Measurements from ENCODE around the gene FAM171A1.

Gene FAM171A1

GRCh38 chr10:15265056-15265455 is 106.0 kb downstream of the FAM171A1 start:
- Histone ChIP-seq H3K36me3 (ENCODE audit: insufficient read depth, low read length) (0 out of 2 replicates have a peak, but pooled peaks cover 2% of the 10 kb centered on the region), H3K4me1 (ENCODE audit: control insufficient read depth, insufficient read depth, low read length, unreplicated experiment) (no peaks in the 10 kb centered on the region), H3K4me3 (ENCODE audit: low read depth, low read length) (no peak overlapping the region), H3K27me3 (ENCODE audit: insufficient read depth, low read length) (no peaks in the 10 kb centered on the region), H2AFZ (ENCODE audit: low read length, unreplicated experiment) (no peak overlapping the region), H3K79me2 (ENCODE audit: control insufficient read depth, insufficient read depth, low read length, unreplicated experiment) (no peaks in the 10 kb centered on the region), H3K27ac (ENCODE audit: low read depth, low read length) (no peak overlapping the region)

- H3K4me3 ChIP-seq (ENCODE audit: low read depth, low read length): no peak overlapping the region
- no peaks in the 10 kb centered on the region for H3K27me3 ChIP-seq (ENCODE audit: insufficient read depth, low read length)
- H2AFZ ChIP-seq (ENCODE audit: low read length, unreplicated experiment): no peak overlapping the region
- no peaks in the 10 kb centered on the region for H3K79me2 ChIP-seq (ENCODE audit: control insufficient read depth, insufficient read depth, low read length, unreplicated experiment)
- no peaks in the 10 kb centered on the region for H3K36me3 ChIP-seq (ENCODE audit: insufficient read depth, low read length)
- H3K27ac ChIP-seq (ENCODE audit: low read depth, low read length): no peak overlapping the region
- H3K4me1 ChIP-seq (ENCODE audit: control insufficient read depth, insufficient read depth, low read length, unreplicated experiment): no peaks in the 10 kb centered on the region
These were observed 107.3 kb downstream of the FAM171A1 start for GRCh38 chr10:15263657-15264323.

DNA sequence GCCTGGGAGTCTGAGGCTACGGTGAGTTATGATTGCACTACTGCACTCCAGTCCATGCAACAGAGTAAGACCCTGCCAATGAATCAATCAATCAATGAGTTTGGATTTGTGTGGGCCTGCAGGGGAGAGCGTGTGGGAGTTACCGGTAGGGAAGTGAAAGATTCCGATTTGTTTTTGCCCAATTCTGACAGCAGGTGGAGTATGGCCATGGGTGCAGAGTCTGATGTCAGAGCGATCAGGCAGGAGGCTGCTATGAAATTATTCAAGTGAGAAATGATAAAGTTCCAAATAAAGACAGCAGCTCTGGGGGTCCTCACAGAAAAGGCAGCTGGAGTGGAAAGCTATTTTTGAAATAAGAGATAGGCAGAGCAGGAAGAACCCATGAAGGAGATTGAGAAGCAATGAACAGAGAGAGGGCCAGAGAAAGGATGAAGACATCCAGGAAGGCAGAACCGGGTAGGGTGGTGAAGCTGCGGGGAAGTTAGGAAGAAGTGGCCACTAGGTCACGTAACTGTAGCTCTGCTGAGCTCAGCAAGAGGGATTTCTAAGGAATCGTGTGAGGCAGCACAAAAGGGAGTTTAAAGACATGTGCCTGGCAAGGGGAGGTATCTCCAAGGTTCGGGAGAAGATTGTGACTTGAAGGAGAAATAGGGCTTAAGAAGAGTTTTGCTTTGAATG is 108.9 kb downstream of the FAM171A1 start:
- no peak overlapping the region for H2AFZ ChIP-seq (ENCODE audit: low read length, unreplicated experiment)
- no peaks in the 10 kb centered on the region for H3K4me1 ChIP-seq (ENCODE audit: control insufficient read depth, insufficient read depth, low read length, unreplicated experiment)
- H3K36me3 ChIP-seq (ENCODE audit: insufficient read depth, low read length): no peaks in the 10 kb centered on the region
- H3K79me2 ChIP-seq (ENCODE audit: control insufficient read depth, insufficient read depth, low read length, unreplicated experiment): no peaks in the 10 kb centered on the region
- H3K4me3 ChIP-seq (ENCODE audit: low read depth, low read length): no peak overlapping the region
- H3K27ac ChIP-seq (ENCODE audit: low read depth, low read length): no peak overlapping the region
- no peaks in the 10 kb centered on the region for H3K27me3 ChIP-seq (ENCODE audit: insufficient read depth, low read length)

GRCh38 chr10:15259136-15259535 is 112.0 kb downstream of the FAM171A1 start:
- Histone ChIP-seq H2AFZ (ENCODE audit: low read length, unreplicated experiment) (no peak overlapping the region), H3K4me3 (ENCODE audit: low read depth, low read length) (no peak overlapping the region), H3K79me2 (ENCODE audit: control insufficient read depth, insufficient read depth, low read length, unreplicated experiment) (no peaks in the 10 kb centered on the region), H3K4me1 (ENCODE audit: control insufficient read depth, insufficient read depth, low read length, unreplicated experiment) (no peaks in the 10 kb centered on the region), H3K27me3 (ENCODE audit: insufficient read depth, low read length) (no peaks in the 10 kb centered on the region), H3K27ac (ENCODE audit: low read depth, low read length) (no peak overlapping the region), H3K36me3 (ENCODE audit: insufficient read depth, low read length) (no peaks in the 10 kb centered on the region)

DNA sequence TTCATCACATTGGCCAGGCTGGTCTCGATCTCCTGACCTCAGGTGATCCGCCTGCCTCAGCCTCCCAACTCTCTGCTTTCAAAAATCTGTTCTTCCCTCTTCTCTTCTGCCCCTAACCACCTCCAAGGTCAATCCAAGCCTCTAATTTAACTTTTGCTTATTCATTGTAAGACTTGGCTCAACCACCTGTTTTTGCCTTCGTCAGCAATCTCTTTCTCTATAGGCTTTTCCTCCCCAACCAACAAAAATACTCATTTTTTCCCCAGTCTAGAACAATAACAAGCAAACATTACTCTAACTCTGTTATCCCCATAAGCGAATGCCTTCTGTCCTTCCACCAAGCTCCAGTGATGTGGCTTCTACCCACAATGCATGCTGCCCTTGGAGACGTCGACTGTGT is 112.8 kb downstream of the FAM171A1 start:
- Histone ChIP-seq H3K36me3 (ENCODE audit: insufficient read depth, low read length) (no peaks in the 10 kb centered on the region), H2AFZ (ENCODE audit: low read length, unreplicated experiment) (no peak overlapping the region), H3K27ac (ENCODE audit: low read depth, low read length) (no peak overlapping the region), H3K4me1 (ENCODE audit: control insufficient read depth, insufficient read depth, low read length, unreplicated experiment) (peaks cover 4% of the 10 kb centered on the region), H3K79me2 (ENCODE audit: control insufficient read depth, insufficient read depth, low read length, unreplicated experiment) (no peaks in the 10 kb centered on the region), H3K27me3 (ENCODE audit: insufficient read depth, low read length) (no peaks in the 10 kb centered on the region), H3K4me3 (ENCODE audit: low read depth, low read length) (no peak overlapping the region)

- Histone ChIP-seq H3K79me2 (ENCODE audit: control insufficient read depth, insufficient read depth, low read length, unreplicated experiment) (no peaks in the 10 kb centered on the region), H3K27ac (ENCODE audit: low read depth, low read length) (no peak overlapping the region), H3K36me3 (ENCODE audit: insufficient read depth, low read length) (no peaks in the 10 kb centered on the region), H2AFZ (ENCODE audit: low read length, unreplicated experiment) (no peak overlapping the region), H3K4me3 (ENCODE audit: low read depth, low read length) (no peak overlapping the region), H3K4me1 (ENCODE audit: control insufficient read depth, insufficient read depth, low read length, unreplicated experiment) (peaks cover 10% of the 10 kb centered on the region), H3K27me3 (ENCODE audit: insufficient read depth, low read length) (no peaks in the 10 kb centered on the region)
These were observed 115.1 kb downstream of the FAM171A1 start for GRCh38 chr10:15255961-15256360.

DNA sequence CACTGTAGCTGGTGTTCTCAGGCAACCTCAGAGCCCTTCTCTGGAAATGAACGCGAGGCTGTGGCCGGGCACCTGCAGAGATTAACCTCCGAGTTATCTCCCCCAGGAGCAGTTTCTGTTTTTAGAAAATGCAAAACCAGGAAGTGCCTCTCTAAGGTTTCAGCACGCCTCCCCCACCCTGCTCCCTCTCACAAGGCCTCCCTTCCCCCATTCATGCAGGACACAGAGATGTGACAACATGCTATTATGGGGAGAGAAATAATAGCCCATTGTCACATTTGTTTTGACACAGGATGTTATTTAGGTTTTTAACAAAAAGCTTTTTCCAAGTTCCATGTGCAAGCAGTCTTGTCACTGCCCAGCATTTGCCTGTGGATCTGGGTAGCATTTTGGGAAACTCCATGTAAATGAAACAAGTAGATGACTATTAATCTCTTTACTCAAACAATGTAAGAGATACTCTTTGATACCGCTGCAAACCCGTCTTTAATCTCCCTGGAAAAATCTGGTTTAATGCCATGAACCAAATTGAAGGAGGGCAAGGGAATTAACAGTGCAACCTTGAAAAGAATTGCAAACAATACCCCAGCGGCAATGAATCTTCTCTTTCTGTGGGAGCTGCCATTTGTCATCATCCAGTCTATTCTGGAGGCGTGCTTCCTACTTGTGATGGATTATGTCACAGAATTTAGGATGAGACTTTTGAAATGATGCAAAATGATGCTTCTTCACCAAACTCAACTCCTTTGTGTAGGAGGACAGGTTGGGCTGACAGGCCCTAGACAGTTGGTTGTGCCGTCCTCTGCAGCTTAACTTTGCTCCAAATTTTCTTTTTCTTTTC is 116.1 kb downstream of the FAM171A1 start:
- Histone ChIP-seq H3K4me1 (ENCODE audit: control insufficient read depth, insufficient read depth, low read length, unreplicated experiment) (peaks cover 10% of the 10 kb centered on the region), H3K79me2 (ENCODE audit: control insufficient read depth, insufficient read depth, low read length, unreplicated experiment) (no peaks in the 10 kb centered on the region), H3K36me3 (ENCODE audit: insufficient read depth, low read length) (no peaks in the 10 kb centered on the region), H3K27me3 (ENCODE audit: insufficient read depth, low read length) (no peaks in the 10 kb centered on the region), H3K4me3 (ENCODE audit: low read depth, low read length) (no peak overlapping the region), H3K27ac (ENCODE audit: low read depth, low read length) (no peak overlapping the region), H2AFZ (ENCODE audit: low read length, unreplicated experiment) (no peak overlapping the region)

DNA sequence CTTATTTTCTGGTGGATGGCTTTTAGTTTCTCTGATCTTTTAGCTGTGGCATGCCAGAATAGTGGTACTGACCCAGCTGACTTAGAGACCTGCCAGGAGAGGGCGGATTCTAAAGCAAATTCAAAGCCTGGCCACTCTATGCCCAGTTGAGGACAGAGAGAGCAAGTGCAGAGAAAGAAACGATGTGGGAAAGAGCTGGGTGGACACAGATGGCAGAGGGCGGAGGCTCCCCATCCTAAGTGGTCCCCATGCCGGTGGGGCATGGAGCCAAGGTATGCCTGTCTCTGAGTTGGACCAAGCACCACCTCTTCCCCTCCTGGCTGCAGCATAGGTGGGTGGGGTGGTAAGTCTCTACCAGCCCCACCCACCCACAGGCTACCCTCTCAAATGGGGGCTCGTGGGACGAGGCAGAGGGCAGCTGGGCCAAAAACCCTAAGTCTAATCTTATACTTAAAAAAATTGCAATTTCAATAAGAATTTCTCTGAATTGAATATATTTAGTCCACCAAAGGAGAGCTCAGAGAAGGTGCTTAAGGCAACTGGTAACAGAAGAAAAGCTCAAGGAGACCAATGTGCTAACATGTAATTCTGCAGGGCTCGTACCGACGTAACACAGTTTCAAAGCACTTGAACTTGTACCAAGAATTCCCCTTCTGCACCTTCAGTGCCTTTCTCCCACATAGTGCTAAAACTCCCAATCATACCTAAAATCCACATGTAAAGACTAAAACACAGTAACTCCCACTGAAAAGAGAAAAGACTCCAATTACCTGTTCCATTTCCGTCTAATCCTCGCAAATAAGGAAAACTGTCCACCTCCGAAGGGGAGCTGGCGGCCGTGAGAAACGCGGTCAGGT is 116.9 kb downstream of the FAM171A1 start:
- Histone ChIP-seq H3K27ac (ENCODE audit: low read depth, low read length) (no peak overlapping the region), H3K4me3 (ENCODE audit: low read depth, low read length) (no peak overlapping the region), H2AFZ (ENCODE audit: low read length, unreplicated experiment) (no peak overlapping the region), H3K36me3 (ENCODE audit: insufficient read depth, low read length) (no peaks in the 10 kb centered on the region), H3K79me2 (ENCODE audit: control insufficient read depth, insufficient read depth, low read length, unreplicated experiment) (no peaks in the 10 kb centered on the region), H3K27me3 (ENCODE audit: insufficient read depth, low read length) (no peaks in the 10 kb centered on the region), H3K4me1 (ENCODE audit: control insufficient read depth, insufficient read depth, low read length, unreplicated experiment) (peaks cover 10% of the 10 kb centered on the region)

GRCh38 chr10:15252396-15252795 is 118.7 kb downstream of the FAM171A1 start:
- H3K4me3 ChIP-seq (ENCODE audit: low read depth, low read length): no peak overlapping the region
- H2AFZ ChIP-seq (ENCODE audit: low read length, unreplicated experiment): no peak overlapping the region
- H3K27ac ChIP-seq (ENCODE audit: low read depth, low read length): no peak overlapping the region
- no peaks in the 10 kb centered on the region for H3K36me3 ChIP-seq (ENCODE audit: insufficient read depth, low read length)
- H3K79me2 ChIP-seq (ENCODE audit: control insufficient read depth, insufficient read depth, low read length, unreplicated experiment): no peaks in the 10 kb centered on the region
- no peaks in the 10 kb centered on the region for H3K27me3 ChIP-seq (ENCODE audit: insufficient read depth, low read length)
- H3K4me1 ChIP-seq (ENCODE audit: control insufficient read depth, insufficient read depth, low read length, unreplicated experiment): peaks cover 21% of the 10 kb centered on the region

DNA sequence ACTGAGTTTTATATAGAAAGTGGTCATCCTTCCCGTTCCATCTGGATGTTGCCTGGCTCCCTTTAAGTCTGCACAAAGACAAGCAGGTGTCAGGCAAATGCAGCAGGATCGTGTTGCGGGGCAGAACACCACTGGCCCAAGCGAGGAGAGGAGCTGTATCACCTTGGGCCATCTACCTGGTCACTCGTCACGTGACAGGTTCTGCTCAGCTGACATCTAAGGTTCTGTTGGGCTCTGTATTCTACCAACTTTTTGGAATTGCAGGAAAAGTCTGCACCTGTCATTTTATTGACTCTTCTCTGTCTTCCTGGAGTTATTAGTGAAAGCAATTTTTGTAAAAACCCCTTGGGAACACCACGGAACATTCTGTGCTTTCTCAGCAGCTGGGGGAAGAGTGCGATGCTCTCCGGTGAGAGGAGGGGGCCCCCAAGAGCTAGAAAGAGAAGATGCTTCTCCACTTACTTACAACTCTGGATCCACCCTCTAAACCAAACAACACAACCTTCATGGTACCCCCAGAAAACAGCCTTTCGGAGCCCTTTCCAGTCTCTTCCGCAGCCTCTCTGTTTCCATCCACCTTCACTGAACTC is 119.2 kb downstream of the FAM171A1 start:
- no peaks in the 10 kb centered on the region for H3K36me3 ChIP-seq (ENCODE audit: insufficient read depth, low read length)
- H2AFZ ChIP-seq (ENCODE audit: low read length, unreplicated experiment): no peak overlapping the region
- no peaks in the 10 kb centered on the region for H3K79me2 ChIP-seq (ENCODE audit: control insufficient read depth, insufficient read depth, low read length, unreplicated experiment)
- H3K4me1 ChIP-seq (ENCODE audit: control insufficient read depth, insufficient read depth, low read length, unreplicated experiment): peaks cover 23% of the 10 kb centered on the region
- H3K27me3 ChIP-seq (ENCODE audit: insufficient read depth, low read length): no peaks in the 10 kb centered on the region
- no peak overlapping the region for H3K27ac ChIP-seq (ENCODE audit: low read depth, low read length)
- H3K4me3 ChIP-seq (ENCODE audit: low read depth, low read length): no peak overlapping the region
